Lower leg skin (tissue), 3 donors: ENCODE data around the gene ITGB1BP1.

ENCODE experiments used
- POLR2A ChIP-seq, 2 donors: fragments of 450-650 bp; IDR thresholded peaks; one replicate each; pipeline ENCODE4 v1.6.1; 2016 to 2017; ENCODE audit warnings: antibody characterized with exemption in 2 of 2, mild to moderate bottlenecking in 1 of 2, moderate library complexity in 1 of 2
- TF ChIP-seq, protein P1 (sequence below), 3 donors: fragments of 450-650 bp; IDR thresholded peaks; one replicate each; pipeline ENCODE4 v1.5.1; 2016; ENCODE audit warnings: antibody characterized with exemption in 3 of 3, mild to moderate bottlenecking in 3 of 3, moderate library complexity in 2 of 3

DNA sequence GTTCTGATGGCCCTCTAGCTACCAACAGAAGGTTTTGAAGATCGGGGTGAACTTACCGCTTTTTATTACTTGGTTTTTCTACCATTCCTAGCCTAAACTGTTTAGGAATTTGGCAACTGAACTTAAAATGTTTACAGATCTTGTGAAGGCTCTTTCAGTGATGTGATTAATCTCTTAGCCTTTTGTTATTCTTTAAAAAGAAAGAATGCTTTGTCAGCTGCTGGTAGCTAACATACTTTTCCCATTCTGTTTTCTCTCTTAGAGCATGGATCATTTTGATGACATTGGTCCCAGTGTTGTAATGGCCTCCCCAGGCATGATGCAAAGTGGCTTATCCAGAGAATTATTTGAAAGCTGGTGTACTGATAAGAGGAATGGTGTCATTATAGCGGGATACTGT, 18.2 kb upstream of the ITGB1BP1 start:
- TF ChIP-seq, protein P1, sequence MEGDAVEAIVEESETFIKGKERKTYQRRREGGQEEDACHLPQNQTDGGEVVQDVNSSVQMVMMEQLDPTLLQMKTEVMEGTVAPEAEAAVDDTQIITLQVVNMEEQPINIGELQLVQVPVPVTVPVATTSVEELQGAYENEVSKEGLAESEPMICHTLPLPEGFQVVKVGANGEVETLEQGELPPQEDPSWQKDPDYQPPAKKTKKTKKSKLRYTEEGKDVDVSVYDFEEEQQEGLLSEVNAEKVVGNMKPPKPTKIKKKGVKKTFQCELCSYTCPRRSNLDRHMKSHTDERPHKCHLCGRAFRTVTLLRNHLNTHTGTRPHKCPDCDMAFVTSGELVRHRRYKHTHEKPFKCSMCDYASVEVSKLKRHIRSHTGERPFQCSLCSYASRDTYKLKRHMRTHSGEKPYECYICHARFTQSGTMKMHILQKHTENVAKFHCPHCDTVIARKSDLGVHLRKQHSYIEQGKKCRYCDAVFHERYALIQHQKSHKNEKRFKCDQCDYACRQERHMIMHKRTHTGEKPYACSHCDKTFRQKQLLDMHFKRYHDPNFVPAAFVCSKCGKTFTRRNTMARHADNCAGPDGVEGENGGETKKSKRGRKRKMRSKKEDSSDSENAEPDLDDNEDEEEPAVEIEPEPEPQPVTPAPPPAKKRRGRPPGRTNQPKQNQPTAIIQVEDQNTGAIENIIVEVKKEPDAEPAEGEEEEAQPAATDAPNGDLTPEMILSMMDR (IDR thresholded peaks at IDR 0.05) = no peak
- TF ChIP-seq POLR2A (IDR thresholded peaks at IDR 0.05) = no peak
